Natural killer cell treated with Interleukin-12 subunit alpha and Interleukin-12 subunit beta and Interleukin-15 and Interleukin-18, amount 100 ng/mL, for 72 hours (primary cell): ENCODE results near the gene PRM1. TPM values are rescaled to one million over a fixed set of nuclear protein-coding genes. Genes with fewer than 3 reads are reported as not detected.

Experiments
- total RNA-seq, 2 donors: library from RNA; stranded (reverse); gene quantifications; one replicate each; pipeline ENCODE4 v1.2.3, GENCODE V29; 2022

Gene PRM1
- total RNA-seq, 2 donors from 2014 or later = not detected

Other genes starting within 250 kb of the PRM1 start
- gene SOCS1, start 25.1 kb downstream of the PRM1 start, total RNA-seq = 100 to 1,000 TPM; 199 to 299 TPM
- gene TNP2, start 12.0 kb downstream of the PRM1 start, total RNA-seq = not detected
- gene PRM3, start 7.7 kb downstream of the PRM1 start, total RNA-seq = not detected
- gene PRM2, start 4.8 kb downstream of the PRM1 start, total RNA-seq = not detected
- 10 to 100 TPM; 11.6 to 15.2 TPM for gene RMI2, start 64.1 kb upstream of the PRM1 start, total RNA-seq